Measurements from ENCODE around the gene WDR86.

WDR86 gene

DNA sequence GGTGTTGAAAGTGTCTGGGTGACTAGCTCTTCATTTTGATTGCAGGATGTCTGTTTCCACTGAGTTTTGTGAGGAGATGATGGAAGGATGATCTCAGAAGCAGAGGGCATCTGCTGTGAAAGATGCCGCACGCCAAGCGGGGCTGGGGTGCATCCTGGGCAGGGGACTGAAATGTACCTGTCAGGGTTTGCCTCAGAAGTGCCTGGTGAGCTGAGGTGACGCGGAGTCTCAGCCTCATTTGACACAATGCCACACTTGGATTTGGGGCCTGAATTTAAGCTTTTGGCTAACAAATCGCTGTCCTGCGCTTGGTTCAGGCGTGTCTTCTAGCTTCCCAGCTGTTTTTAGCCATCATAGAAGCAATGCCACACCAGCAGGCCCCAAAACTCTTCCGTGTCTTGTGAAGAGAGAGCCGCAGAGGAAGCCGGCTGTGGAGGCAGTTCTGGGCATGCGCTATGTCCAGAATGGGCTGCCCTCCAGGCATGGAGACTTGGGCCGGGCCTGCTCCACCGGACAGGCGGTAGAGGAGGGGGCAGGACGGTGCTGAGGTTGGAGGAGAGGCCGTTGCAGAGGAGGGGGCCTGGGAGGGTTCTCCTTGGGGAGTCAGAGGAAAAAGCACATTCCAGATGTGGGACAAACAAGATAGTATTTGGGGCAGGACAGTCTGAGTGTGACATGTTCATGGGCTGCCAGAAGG is 31.2 kb downstream of the WDR86 start:
- no peak for FAIRE-seq
- DNase-seq (ENCODE audit: insufficient read length, low spot score): peak; percentile 6

DNA sequence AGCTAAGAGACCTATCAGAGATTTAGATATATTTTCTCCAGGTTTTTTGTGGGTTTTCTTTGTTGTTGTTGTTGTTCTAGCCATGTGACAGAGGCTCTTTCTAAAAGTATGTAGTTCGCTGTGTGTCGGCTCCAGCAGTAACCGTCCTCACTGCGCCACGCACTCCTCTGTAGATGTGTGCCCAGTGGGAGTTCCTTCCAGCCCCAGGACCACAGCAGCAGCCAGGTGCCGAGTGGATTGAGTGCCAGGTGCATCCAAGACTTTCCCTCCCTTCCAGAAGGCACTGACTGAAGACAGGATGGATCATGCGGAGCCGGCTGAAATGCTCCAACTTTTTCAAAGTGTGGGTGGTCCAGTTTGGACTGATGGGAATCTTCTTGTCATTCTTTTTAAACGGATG is 31.8 kb downstream of the WDR86 start:
- DNase-seq (ENCODE audit: insufficient read length, low spot score) (peak; percentile 5), FAIRE-seq (no peak)
- TF ChIP-seq POLR2A (IDR thresholded peaks at IDR 0.05; ENCODE audit: low read depth, low read length): no peak
- TF ChIP-seq SPI1 (IDR thresholded peaks at IDR 0.05; ENCODE audit: low read depth, low read length): no peak
- TF ChIP-seq POLR2AphosphoS5 (IDR thresholded peaks at IDR 0.05; ENCODE audit: low read depth, low read length): no peak
- no peak for TF ChIP-seq POU2F2 (IDR thresholded peaks at IDR 0.05; ENCODE audit: low read depth, low read length)
- no peak for TF ChIP-seq PAX5 (IDR thresholded peaks at IDR 0.05; ENCODE audit: insufficient read depth, low read length, severe bottlenecking)

More for the DNA sequence above, 31.2 kb downstream of the WDR86 start:
- no peak for TF ChIP-seq POU2F2 (IDR thresholded peaks at IDR 0.05; ENCODE audit: low read depth, low read length)
- no peak for TF ChIP-seq POLR2AphosphoS5 (IDR thresholded peaks at IDR 0.05; ENCODE audit: low read depth, low read length)
- TF ChIP-seq POLR2A (IDR thresholded peaks at IDR 0.05; ENCODE audit: low read depth, low read length): no peak

DNA sequence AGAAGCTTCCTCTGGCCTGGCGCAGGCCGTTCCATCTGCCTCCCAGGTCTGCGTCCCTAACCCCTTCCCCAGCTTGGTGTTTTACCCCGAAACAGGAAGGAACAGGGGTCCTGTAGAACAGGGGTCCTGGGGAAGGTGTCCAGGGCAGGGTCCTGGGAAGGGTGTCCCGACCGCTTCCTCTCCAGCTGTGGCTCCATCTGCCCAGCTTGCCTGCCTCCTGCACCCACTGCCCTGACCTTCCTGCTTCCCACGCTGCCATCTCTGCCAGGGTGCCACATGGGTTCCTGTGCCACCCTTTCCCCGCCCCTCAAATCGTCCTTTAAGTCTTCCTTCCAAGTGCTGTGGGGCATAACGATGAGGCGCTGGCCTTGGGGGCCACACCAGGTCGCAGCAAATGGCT is 32.4 kb downstream of the WDR86 start:
- DNase-seq (ENCODE audit: insufficient read length, low spot score) (peak; percentile 9), FAIRE-seq (no peak)
- TF ChIP-seq POU2F2 (IDR thresholded peaks at IDR 0.05; ENCODE audit: low read depth, low read length) (no peak), POLR2A (IDR thresholded peaks at IDR 0.05; ENCODE audit: low read depth, low read length) (no peak), SPI1 (IDR thresholded peaks at IDR 0.05; ENCODE audit: low read depth, low read length) (no peak), PAX5 (IDR thresholded peaks at IDR 0.05; ENCODE audit: insufficient read depth, low read length, severe bottlenecking) (no peak), TAF1 (IDR thresholded peaks at IDR 0.05; ENCODE audit: low read depth, low read length) (no peak), POLR2AphosphoS5 (IDR thresholded peaks at IDR 0.05; ENCODE audit: low read depth, low read length) (no peak)

DNA sequence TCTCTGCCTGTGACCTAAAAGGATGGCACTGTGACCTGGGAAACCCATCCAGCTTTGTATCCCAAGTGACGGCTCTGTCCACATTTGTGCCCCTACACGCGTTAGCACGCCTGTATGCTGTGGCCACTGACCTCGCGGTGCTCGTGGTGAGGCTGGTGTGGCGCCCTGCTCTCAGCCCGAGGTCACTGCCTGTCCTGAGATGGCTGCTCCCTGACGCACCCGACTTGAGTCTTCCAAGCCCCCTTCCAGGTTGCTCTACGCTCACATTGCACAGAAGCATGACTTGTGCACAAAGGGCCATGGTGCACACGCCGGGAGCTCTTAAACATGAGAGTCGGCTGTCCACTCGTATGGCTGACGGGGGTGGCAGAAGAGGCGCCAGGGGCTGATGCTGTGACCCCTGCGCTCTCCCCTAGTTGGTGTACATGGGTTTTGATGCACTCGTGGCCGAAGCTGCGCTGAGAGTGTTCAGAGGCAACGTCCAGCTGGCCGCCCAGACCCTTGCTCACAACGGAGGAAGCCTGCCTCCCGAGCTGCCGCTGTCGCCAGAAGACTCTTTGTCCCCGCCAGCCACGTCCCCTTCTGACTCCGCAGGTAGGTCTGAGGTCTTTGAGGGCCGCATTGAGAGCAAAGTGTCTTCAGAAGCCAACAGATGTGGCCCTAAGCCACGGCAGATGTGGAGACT is 33.5 kb downstream of the WDR86 start:
- FAIRE-seq (no peak), DNase-seq (ENCODE audit: insufficient read length, low spot score) (peak; percentile 10)
- TF ChIP-seq POU2F2 (IDR thresholded peaks at IDR 0.05; ENCODE audit: low read depth, low read length): no peak
- TF ChIP-seq PAX5 (IDR thresholded peaks at IDR 0.05; ENCODE audit: insufficient read depth, low read length, severe bottlenecking): no peak
- no peak for TF ChIP-seq POLR2AphosphoS5 (IDR thresholded peaks at IDR 0.05; ENCODE audit: low read depth, low read length)
- no peak for TF ChIP-seq SPI1 (IDR thresholded peaks at IDR 0.05; ENCODE audit: low read depth, low read length)
- no peak for TF ChIP-seq POLR2A (IDR thresholded peaks at IDR 0.05; ENCODE audit: low read depth, low read length)
- TF ChIP-seq TAF1 (IDR thresholded peaks at IDR 0.05; ENCODE audit: low read depth, low read length): no peak

DNA sequence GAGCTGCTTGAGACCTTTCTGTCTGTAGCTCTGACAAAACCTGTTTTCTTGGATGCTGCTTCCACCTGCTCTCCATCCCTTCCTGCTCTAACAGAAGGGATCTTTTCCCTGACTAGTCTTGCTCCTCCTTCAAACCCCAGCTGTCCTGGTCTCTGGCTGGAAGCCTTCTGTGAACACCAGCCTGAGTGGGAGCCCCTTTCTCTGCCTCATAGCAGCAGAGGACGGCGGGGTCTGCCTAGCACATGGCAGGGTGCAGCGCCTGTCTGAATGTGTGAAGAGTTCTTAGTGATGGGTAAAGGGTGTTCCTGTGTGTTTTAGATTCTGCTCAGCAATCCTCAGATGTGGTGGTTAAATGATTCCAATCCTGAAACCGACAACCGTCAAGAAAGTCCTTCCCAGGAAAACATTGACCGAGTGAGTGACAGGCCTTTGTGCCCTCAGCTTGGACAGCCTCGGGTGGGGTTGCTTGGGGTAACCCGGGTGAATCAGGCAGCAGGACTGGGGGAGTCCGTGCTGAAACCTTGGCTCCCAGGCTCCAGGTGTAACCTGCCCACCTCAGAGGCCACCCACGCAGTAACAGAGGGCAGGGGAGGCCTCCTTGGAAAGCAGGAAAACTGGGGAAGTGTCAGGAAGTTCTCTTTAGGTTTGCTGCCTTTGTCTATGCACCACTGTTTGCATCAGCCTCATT is 34.2 kb downstream of the WDR86 start:
- FAIRE-seq (no peak), DNase-seq (ENCODE audit: insufficient read length, low spot score) (peak; percentile 12)
- TF ChIP-seq SPI1 (IDR thresholded peaks at IDR 0.05; ENCODE audit: low read depth, low read length) (no peak), POLR2AphosphoS5 (IDR thresholded peaks at IDR 0.05; ENCODE audit: low read depth, low read length) (no peak), PAX5 (IDR thresholded peaks at IDR 0.05; ENCODE audit: insufficient read depth, low read length, severe bottlenecking) (no peak), TAF1 (IDR thresholded peaks at IDR 0.05; ENCODE audit: low read depth, low read length) (no peak)

DNA sequence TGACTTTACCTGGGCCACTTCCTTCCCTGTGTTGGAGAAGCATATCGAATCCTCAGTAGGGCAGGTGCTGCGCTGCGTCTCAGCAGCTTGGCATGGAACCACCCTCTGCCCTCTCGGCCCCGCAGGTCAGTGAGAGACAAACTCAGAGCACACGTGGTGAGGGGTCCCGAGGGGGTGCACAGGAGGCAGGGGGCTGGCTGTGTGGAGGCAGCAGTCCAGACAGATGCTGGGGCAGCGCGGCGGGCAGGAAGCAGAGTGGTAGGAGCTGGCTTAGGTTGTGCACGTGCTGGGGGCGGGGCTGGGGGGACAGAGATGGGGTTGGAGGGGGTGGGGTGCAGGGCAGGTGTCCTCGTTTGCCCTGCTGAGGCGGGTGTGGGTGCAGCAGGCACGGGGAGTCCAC is 35.1 kb downstream of the WDR86 start:
- no peak for TF ChIP-seq POLR2A (IDR thresholded peaks at IDR 0.05; ENCODE audit: low read depth, low read length)
- TF ChIP-seq POU2F2 (IDR thresholded peaks at IDR 0.05; ENCODE audit: low read depth, low read length): no peak
- TF ChIP-seq TAF1 (IDR thresholded peaks at IDR 0.05; ENCODE audit: low read depth, low read length): no peak
- TF ChIP-seq PAX5 (IDR thresholded peaks at IDR 0.05; ENCODE audit: insufficient read depth, low read length, severe bottlenecking): no peak
- no peak for TF ChIP-seq POLR2AphosphoS5 (IDR thresholded peaks at IDR 0.05; ENCODE audit: low read depth, low read length)
- TF ChIP-seq SPI1 (IDR thresholded peaks at IDR 0.05; ENCODE audit: low read depth, low read length): no peak
- DNase-seq (ENCODE audit: insufficient read length, low spot score) (no peak), FAIRE-seq (no peak)

DNA sequence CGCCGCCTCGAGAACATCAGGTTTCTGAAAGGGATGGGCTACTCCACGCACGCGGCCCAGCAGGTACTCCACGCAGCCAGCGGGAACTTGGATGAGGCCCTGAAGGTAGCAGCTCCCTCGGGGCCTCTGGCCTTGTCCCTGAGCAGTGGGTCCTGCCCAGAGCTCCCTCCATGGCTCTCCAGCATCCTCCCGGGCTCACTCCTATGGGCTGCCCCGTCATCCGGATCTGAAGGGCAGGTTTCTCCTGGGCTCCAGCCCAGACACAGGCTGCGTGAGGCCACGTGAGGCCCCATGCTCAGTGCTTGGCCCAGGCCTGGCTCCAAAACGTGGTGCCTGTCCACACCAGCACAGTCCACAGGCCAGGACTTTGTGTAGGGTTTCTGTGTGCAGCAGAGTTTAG is 35.7 kb downstream of the WDR86 start:
- no peak for TF ChIP-seq SPI1 (IDR thresholded peaks at IDR 0.05; ENCODE audit: low read depth, low read length)
- no peak for TF ChIP-seq TAF1 (IDR thresholded peaks at IDR 0.05; ENCODE audit: low read depth, low read length)
- no peak for TF ChIP-seq POU2F2 (IDR thresholded peaks at IDR 0.05; ENCODE audit: low read depth, low read length)
- no peak for TF ChIP-seq POLR2A (IDR thresholded peaks at IDR 0.05; ENCODE audit: low read depth, low read length)
- TF ChIP-seq PAX5 (IDR thresholded peaks at IDR 0.05; ENCODE audit: insufficient read depth, low read length, severe bottlenecking): no peak
- TF ChIP-seq POLR2AphosphoS5 (IDR thresholded peaks at IDR 0.05; ENCODE audit: low read depth, low read length): no peak
- FAIRE-seq (no peak), DNase-seq (ENCODE audit: insufficient read length, low spot score) (no peak)

DNA sequence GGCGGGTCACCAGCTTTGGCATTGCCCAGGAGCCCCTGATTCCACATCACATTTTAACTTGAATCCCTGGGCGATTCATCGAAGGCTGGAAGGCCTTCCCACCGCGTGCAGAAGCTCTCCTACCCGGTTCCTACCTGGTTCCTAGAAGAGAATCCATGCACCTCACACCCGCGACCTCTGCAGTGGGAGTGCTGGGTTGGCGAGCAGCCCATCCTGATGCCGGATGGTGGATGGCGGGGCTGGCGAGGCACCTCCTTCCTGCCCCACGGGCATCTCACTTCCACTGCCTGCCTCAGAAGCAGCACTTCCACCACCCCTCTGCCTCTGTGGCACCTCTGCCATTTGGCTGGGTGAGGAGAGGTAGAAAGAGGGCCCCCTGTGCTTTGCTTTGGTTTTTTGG is 36.2 kb downstream of the WDR86 start:
- DNase-seq (ENCODE audit: insufficient read length, low spot score): no peak
- FAIRE-seq: no peak
- TF ChIP-seq TAF1 (IDR thresholded peaks at IDR 0.05; ENCODE audit: low read depth, low read length) (no peak), SPI1 (IDR thresholded peaks at IDR 0.05; ENCODE audit: low read depth, low read length) (no peak), POU2F2 (IDR thresholded peaks at IDR 0.05; ENCODE audit: low read depth, low read length) (no peak), POLR2AphosphoS5 (IDR thresholded peaks at IDR 0.05; ENCODE audit: low read depth, low read length) (no peak), PAX5 (IDR thresholded peaks at IDR 0.05; ENCODE audit: insufficient read depth, low read length, severe bottlenecking) (no peak), POLR2A (IDR thresholded peaks at IDR 0.05; ENCODE audit: low read depth, low read length) (no peak)

DNA sequence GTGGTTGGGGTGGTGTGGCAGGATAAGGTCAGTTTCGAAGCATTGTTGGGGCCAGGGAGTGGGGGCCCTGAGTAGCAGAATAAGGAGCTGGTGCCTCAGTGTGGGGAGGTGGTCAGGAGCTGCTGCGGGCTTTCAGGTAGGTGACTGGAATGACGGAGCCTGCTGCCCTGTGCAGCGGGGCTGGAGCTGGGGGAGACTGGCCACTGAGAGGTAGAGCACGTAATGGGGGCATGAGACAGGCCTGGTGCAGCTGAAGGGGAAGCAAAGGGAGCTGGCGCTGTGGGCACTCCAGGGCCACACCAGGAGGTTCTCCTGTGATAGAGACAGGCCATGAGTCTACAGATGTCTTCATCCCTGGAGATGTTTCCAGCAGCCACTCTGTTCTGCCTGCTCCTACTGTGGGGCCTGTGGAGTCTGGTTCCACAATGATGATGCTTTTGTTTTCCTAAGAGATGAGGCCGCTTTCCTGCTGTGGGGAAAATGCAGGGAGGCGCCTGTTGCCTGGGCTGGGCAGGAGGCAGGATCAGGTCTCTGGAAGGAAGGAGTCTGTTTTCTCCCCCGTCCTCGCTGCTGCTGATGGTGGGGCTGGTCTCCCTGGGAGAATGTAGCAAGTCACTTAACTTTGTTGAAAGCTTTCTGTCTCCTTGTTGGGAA is 37.1 kb downstream of the WDR86 start:
- DNase-seq (ENCODE audit: insufficient read length, low spot score) (no peak), FAIRE-seq (no peak)

More for the DNA sequence above, 37.1 kb downstream of the WDR86 start:
- no peak for TF ChIP-seq SPI1 (IDR thresholded peaks at IDR 0.05; ENCODE audit: low read depth, low read length)
- no peak for TF ChIP-seq PAX5 (IDR thresholded peaks at IDR 0.05; ENCODE audit: insufficient read depth, low read length, severe bottlenecking)
- TF ChIP-seq POLR2A (IDR thresholded peaks at IDR 0.05; ENCODE audit: low read depth, low read length): no peak
- TF ChIP-seq POU2F2 (IDR thresholded peaks at IDR 0.05; ENCODE audit: low read depth, low read length): no peak
- no peak for TF ChIP-seq POLR2AphosphoS5 (IDR thresholded peaks at IDR 0.05; ENCODE audit: low read depth, low read length)
- no peak for TF ChIP-seq TAF1 (IDR thresholded peaks at IDR 0.05; ENCODE audit: low read depth, low read length)
